ENCODE results near the gene DHX9. TPM values are rescaled to one million over a fixed set of nuclear protein-coding genes. Genes with fewer than 3 reads are reported as not detected.

The DHX9 gene
- total and polyA plus RNA-seq, 2 of the 13 experiments (the other 11 are each of a cell fraction or from before 2014, with no cell fraction given), result 84.8 to 211 TPM

DNA sequence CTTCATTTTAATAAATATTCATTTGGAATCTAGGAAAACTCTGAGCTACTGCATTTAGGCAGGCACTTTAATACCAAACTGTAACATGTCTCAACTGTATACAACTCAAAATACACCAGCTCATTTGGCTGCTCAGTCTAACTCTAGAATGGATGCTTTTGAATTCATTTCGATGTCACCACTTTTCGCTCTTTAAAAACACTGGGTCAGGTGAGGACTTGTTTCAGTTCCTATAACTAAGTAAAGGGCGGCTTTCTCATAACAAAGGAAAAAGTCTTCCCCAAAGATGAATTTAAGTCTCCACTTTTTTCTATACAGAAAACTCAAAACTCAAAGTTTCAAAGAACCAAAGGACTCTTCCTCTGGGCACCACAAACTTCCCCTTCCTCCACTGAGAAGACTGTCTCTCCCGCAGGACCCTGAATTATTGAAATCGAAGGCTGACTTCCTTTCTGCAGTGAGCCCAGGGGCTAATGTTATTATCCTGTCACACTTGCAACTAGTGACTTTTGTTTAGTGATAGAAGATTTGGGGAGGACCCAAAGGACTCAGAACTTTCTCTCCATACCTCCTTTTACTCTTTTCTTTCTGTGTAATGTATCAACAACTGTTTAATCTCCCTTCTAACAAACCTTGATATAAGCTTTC, 9.7 kb upstream of the DHX9 start (continued):
- TF ChIP-seq PRDM15 (CRISPR knock-in tag; IDR thresholded peaks at IDR 0.05) (no peak), ZXDC (CRISPR knock-in tag; IDR thresholded peaks at IDR 0.05) (no peak), STAG1 (CRISPR knock-in tag; IDR thresholded peaks at IDR 0.05) (no peak), ZNF674 (CRISPR knock-in tag; IDR thresholded peaks at IDR 0.05; ENCODE audit: low read depth) (no peak), E2F5 (CRISPR knock-in tag; conservative IDR thresholded peaks at IDR 0.05) (no peak), ZSCAN30 (CRISPR knock-in tag; IDR thresholded peaks at IDR 0.05) (no peak), ZNF362 (CRISPR knock-in tag; IDR thresholded peaks at IDR 0.05; ENCODE audit: borderline replicate concordance) (no peak), CBX5 (CRISPR knock-in tag; IDR thresholded peaks at IDR 0.05; ENCODE audit: borderline replicate concordance) (no peak), SMARCE1 (IDR thresholded peaks at IDR 0.05; ENCODE audit: borderline replicate concordance) (no peak), ZNF432 (CRISPR knock-in tag; IDR thresholded peaks at IDR 0.05; ENCODE audit: borderline replicate concordance) (no peak), CREB1 (IDR thresholded peaks at IDR 0.05) (no peak), CREB1 (CRISPR knock-in tag; IDR thresholded peaks at IDR 0.05) (no peak), RARA (CRISPR knock-in tag; IDR thresholded peaks at IDR 0.05) (no peak)
- TF ChIP-seq, protein P1, sequence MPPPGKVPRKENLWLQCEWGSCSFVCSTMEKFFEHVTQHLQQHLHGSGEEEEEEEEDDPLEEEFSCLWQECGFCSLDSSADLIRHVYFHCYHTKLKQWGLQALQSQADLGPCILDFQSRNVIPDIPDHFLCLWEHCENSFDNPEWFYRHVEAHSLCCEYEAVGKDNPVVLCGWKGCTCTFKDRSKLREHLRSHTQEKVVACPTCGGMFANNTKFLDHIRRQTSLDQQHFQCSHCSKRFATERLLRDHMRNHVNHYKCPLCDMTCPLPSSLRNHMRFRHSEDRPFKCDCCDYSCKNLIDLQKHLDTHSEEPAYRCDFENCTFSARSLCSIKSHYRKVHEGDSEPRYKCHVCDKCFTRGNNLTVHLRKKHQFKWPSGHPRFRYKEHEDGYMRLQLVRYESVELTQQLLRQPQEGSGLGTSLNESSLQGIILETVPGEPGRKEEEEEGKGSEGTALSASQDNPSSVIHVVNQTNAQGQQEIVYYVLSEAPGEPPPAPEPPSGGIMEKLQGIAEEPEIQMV (CRISPR knock-in tag; IDR thresholded peaks at IDR 0.05; ENCODE audit: low read depth), result no peak
- TF ChIP-seq, protein P2, sequence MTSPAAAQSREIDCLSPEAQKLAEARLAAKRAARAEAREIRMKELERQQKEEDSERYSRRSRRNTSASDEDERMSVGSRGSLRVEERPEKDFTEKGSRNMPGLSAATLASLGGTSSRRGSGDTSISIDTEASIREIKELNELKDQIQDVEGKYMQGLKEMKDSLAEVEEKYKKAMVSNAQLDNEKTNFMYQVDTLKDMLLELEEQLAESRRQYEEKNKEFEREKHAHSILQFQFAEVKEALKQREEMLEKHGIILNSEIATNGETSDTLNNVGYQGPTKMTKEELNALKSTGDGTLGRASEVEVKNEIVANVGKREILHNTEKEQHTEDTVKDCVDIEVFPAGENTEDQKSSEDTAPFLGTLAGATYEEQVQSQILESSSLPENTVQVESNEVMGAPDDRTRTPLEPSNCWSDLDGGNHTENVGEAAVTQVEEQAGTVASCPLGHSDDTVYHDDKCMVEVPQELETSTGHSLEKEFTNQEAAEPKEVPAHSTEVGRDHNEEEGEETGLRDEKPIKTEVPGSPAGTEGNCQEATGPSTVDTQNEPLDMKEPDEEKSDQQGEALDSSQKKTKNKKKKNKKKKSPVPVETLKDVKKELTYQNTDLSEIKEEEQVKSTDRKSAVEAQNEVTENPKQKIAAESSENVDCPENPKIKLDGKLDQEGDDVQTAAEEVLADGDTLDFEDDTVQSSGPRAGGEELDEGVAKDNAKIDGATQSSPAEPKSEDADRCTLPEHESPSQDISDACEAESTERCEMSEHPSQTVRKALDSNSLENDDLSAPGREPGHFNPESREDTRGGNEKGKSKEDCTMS (CRISPR knock-in tag; conservative IDR thresholded peaks at IDR 0.05), result no peak
